Right lobe of liver (tissue), 6 donors: ENCODE data around the gene ARHGAP15. TPM values are rescaled to one million over a fixed set of nuclear protein-coding genes. Genes with fewer than 3 reads are reported as not detected.

ENCODE experiments used
- ATAC-seq, 4 donors: fragments of 200-7000 bp; cut with Tn5 transposase; one replicate each; pipeline ENCODE4 v1.9.1; 2020; ENCODE audit warnings: mild to moderate bottlenecking in 4 of 4, moderate library complexity in 4 of 4
- DNase-seq, 3 donors: peaks; one replicate each; pipeline ENCODE4 v3.0.0-alpha.2; 2020
- H3K27ac ChIP-seq, 3 donors: fragments of 200-600 bp; one replicate each; pipeline ENCODE4 v1.8.0; 2022
- H3K27me3 ChIP-seq, 2 donors: fragments of 200-600 bp; one replicate each; pipeline ENCODE4 v1.8.0; 2022
- H3K36me3 ChIP-seq, 4 donors: fragments of 200-600 bp; sonication (generic) in 1 of 4; one replicate each; pipeline versions ENCODE4 v1.5.1 to v1.8.0; 2017 to 2022; ENCODE audit warnings: control low read depth in 1 of 4
- H3K4me1 ChIP-seq, 4 donors: fragments of 200-600 bp; sonication (generic) in 1 of 4; one replicate each; pipeline versions ENCODE4 v1.5.1 to v1.8.0; 2017 to 2022; ENCODE audit warnings: control low read depth in 1 of 4
- H3K4me3 ChIP-seq, 3 donors: fragments of 200-600 bp; one replicate each; pipeline ENCODE4 v1.8.0; 2022
- H3K9me3 ChIP-seq, 4 donors: fragments of 200-600 bp; sonication (generic) in 1 of 4; one replicate each; pipeline versions ENCODE4 v1.5.1 to v1.8.0; 2017 to 2022; ENCODE audit warnings: control low read depth in 1 of 4
- POLR2A ChIP-seq: fragments of 450-650 bp; IDR thresholded peaks from one replicate; pipeline ENCODE4 v1.6.1; 2017; ENCODE audit warnings: antibody characterized with exemption, mild to moderate bottlenecking
- WGBS: methylation state at CpG from one replicate; pipeline ENCODE4 v1.1.6; 2018; ENCODE audit warnings: low coverage, low lambda C conversion rate; ENCODE audit not compliant: insufficient coverage; ENCODE audit errors: missing lambda C conversion rate; 5-methylcytosine and 5-hydroxymethylcytosine counted together
- intact Hi-C, 2 donors: fragments of 100-400 bp; cut with DNase I; formaldehyde crosslinking; loops; one replicate each; pipeline versions ENCODE4 v1.11.2 to v1.14.1; 2022
- total RNA-seq, 6 experiments: library from RNA; depleted of rRNA in 2 of 6; stranded (reverse); fragments of >200 nt in 2 of 6; fragmentation: NEBNext Ultra II Directional in 3 of 6; extraction: Animal tissue kit (Norgen Biotek cat#: 25700) in 3 of 6; gene quantifications; one replicate each; pipeline versions ENCODE4 v1.1.0 to v1.2.4, GENCODE V29; 2016 to 2023
- TF ChIP-seq, protein P1 (sequence below), 4 donors: fragments of 200-600 bp in 3 of 4; fragments of 450-650 bp in 1 of 4; IDR thresholded peaks; one replicate each; pipeline versions ENCODE4 v1.5.1 to v1.8.0; 2016 to 2022; ENCODE audit warnings: antibody characterized with exemption in 4 of 4, mild to moderate bottlenecking in 2 of 4
- donor health status: DM: no; HTN: yes; CAD: no.
- donor health status: DM: no; HTN: no; CAD: no.
- donor health status: DM: no; HTN: no; CAD: no.
- donor health status: DM: no; HTN: yes; CAD: no.
- donor health status: DM: no; HTN: yes; CAD: no.

Gene ARHGAP15
- total RNA-seq, 6 experiments from 2014 or later, result 3.3 to 8.2 (median 6.6) TPM

GRCh38 chr2:143802871-143803650 lies 673.8 kb downstream of the ARHGAP15 start:
- Histone ChIP-seq H3K9me3 (no peaks in the 10 kb centered on the region), H3K36me3 (no peaks in the 10 kb centered on the region), H3K27ac (no peak overlapping the region), H3K27me3 (no peaks in the 10 kb centered on the region), H3K4me1 (no peaks in the 10 kb centered on the region), H3K4me3 (no peak overlapping the region)
- ATAC-seq (no peak), DNase-seq (no peak)
- intact Hi-C loops, result no loop called here
- WGBS, result 34% methylated on average over 5 of the region's 5 CpGs
- TF ChIP-seq, protein P1, sequence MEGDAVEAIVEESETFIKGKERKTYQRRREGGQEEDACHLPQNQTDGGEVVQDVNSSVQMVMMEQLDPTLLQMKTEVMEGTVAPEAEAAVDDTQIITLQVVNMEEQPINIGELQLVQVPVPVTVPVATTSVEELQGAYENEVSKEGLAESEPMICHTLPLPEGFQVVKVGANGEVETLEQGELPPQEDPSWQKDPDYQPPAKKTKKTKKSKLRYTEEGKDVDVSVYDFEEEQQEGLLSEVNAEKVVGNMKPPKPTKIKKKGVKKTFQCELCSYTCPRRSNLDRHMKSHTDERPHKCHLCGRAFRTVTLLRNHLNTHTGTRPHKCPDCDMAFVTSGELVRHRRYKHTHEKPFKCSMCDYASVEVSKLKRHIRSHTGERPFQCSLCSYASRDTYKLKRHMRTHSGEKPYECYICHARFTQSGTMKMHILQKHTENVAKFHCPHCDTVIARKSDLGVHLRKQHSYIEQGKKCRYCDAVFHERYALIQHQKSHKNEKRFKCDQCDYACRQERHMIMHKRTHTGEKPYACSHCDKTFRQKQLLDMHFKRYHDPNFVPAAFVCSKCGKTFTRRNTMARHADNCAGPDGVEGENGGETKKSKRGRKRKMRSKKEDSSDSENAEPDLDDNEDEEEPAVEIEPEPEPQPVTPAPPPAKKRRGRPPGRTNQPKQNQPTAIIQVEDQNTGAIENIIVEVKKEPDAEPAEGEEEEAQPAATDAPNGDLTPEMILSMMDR (IDR thresholded peaks at IDR 0.05), result no peak
- TF ChIP-seq POLR2A, result no peak

- ATAC-seq, result no peak
- Histone ChIP-seq H3K9me3 (no peaks in the 10 kb centered on the region), H3K36me3 (no peaks in the 10 kb centered on the region), H3K27me3 (no peaks in the 10 kb centered on the region), H3K4me1 (no peaks in the 10 kb centered on the region), H3K27ac (no peak overlapping the region), H3K4me3 (no peak overlapping the region)
- WGBS, result 31% methylated on average over 3 of the region's 3 CpGs
- intact Hi-C loops, result no loop called here
- no peak for TF ChIP-seq POLR2A
- TF ChIP-seq, protein P1 (IDR thresholded peaks at IDR 0.05), result no peak
- no peak for DNase-seq
Observed at GRCh38 chr2:143803936-143804335, 674.7 kb downstream of the ARHGAP15 start.

- no peak for TF ChIP-seq POLR2A
- TF ChIP-seq, protein P1 (IDR thresholded peaks at IDR 0.05), result no peak
- no peak for ATAC-seq
- no peak overlapping the region for H3K27ac ChIP-seq
Observed at GRCh38 chr2:143805666-143806065, 676.4 kb downstream of the ARHGAP15 start.

DNA sequence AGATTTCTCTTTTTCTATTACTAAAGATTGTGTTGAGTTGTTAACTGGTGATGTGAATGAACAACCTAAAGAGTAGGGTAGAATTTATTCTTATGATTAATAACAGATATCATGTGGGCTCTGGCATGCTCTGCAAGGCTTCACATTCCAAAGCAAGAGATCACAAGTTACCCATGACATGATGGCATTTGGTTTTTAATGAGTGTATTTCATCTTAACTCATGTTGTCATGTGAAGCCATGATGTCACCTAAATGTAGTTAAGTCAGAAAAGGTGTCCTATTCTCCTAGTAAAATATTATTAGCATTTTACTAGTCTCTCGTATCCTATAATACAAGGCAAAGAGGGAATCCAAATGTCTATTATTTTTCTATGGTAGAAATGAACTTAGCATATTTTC lies 678.0 kb downstream of the ARHGAP15 start:
- Histone ChIP-seq H3K4me1 (no peaks in the 10 kb centered on the region), H3K4me3 (no peak overlapping the region), H3K36me3 (no peaks in the 10 kb centered on the region), H3K9me3 (no peaks in the 10 kb centered on the region), H3K27me3 (no peaks in the 10 kb centered on the region), H3K27ac (no peak overlapping the region)
- ATAC-seq (no peak), DNase-seq (no peak)
- WGBS, result 75% methylated on average over 1 of the region's 1 CpG
- intact Hi-C loops, result no loop called here
- TF ChIP-seq POLR2A, result no peak

More at GRCh38 chr2:143805666-143806065, 676.4 kb downstream of the ARHGAP15 start:
- Histone ChIP-seq H3K9me3 (no peaks in the 10 kb centered on the region), H3K36me3 (no peaks in the 10 kb centered on the region), H3K4me3 (no peak overlapping the region), H3K4me1 (no peaks in the 10 kb centered on the region), H3K27me3 (no peaks in the 10 kb centered on the region)
- no peak for DNase-seq
- intact Hi-C loops, result no loop called here

DNA sequence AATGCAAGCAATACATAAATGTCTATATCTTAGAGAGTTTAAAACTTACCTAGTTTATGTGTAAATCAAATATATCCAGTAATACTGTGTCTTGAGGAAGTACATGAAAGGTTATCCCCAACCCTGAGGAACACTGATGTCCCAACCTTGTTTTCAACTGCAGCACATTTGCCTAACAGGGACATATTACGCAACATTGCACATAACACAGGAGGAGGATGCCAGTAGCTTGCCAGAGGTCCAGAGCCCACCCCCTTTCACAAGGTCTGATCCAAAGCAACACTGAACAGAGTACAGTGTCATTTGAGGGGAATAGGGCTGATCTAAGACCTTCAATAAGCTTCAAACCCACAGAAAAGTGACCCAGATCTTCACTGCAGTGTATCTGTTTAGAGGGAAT lies 678.5 kb downstream of the ARHGAP15 start:
- TF ChIP-seq, protein P1 (IDR thresholded peaks at IDR 0.05), result no peak
- TF ChIP-seq POLR2A, result no peak
- H3K9me3 ChIP-seq, result no peaks in the 10 kb centered on the region
- H3K27me3 ChIP-seq, result no peaks in the 10 kb centered on the region
- intact Hi-C loops, result no loop called here
- DNase-seq, result no peak
- no peaks in the 10 kb centered on the region for H3K4me1 ChIP-seq
- H3K27ac ChIP-seq, result no peak overlapping the region
- WGBS, result 57% methylated on average over 1 of the region's 1 CpG
- H3K36me3 ChIP-seq, result no peaks in the 10 kb centered on the region
- no peak for ATAC-seq
- H3K4me3 ChIP-seq, result no peak overlapping the region
